SK-N-SH treated with all-trans-retinoic acid at 6 μM for 48 hours (cell line): Measurements from ENCODE around the gene CDH4.

ENCODE experiments used
- ATAC-seq: fragments of 200-7000 bp; cut with Tn5 transposase; 3 replicates; pipeline ENCODE4 v1.9.1; 2020; ENCODE audit warnings: mild to moderate bottlenecking, moderate library complexity
- ARNTL ChIP-seq: fragments of 450-650 bp; formaldehyde crosslinking; IDR thresholded peaks from 2 replicates; pipeline ENCODE4 v1.5.0; 2020; ENCODE audit warnings: low read depth, mild to moderate bottlenecking, moderate library complexity, borderline replicate concordance
- BACH2 ChIP-seq: fragments of 250-450 bp; sonication (Bioruptor Pico); IDR thresholded peaks from 2 replicates; pipeline ENCODE4 v1.9.0; 2021; ENCODE audit warnings: mild to moderate bottlenecking, borderline replicate concordance
- CREB5 ChIP-seq: fragments of 250-450 bp; sonication (Bioruptor Pico); IDR thresholded peaks from 2 replicates; pipeline ENCODE4 v1.5.1; 2020; ENCODE audit warnings: low read depth, mild to moderate bottlenecking, moderate library complexity
- CSDC2 ChIP-seq: fragments of 250-450 bp; sonication (Bioruptor Pico); IDR thresholded peaks from 2 replicates; pipeline ENCODE4 v1.5.0; 2020; ENCODE audit warnings: mild to moderate bottlenecking, moderate library complexity
- CSRNP3 ChIP-seq: fragments of 250-450 bp; sonication (Bioruptor Pico); IDR thresholded peaks from 2 replicates; pipeline ENCODE4 v1.5.1; 2021; ENCODE audit warnings: mild to moderate bottlenecking, moderate library complexity
- ESRRG ChIP-seq: fragments of 250-450 bp; sonication (Bioruptor Pico); IDR thresholded peaks from 2 replicates; pipeline ENCODE4 v1.6.1; 2021; ENCODE audit warnings: mild to moderate bottlenecking
- GLIS3 ChIP-seq: fragments of 250-450 bp; sonication (Bioruptor Pico); IDR thresholded peaks from 2 replicates; pipeline ENCODE4 v1.5.0; 2020; ENCODE audit warnings: mild to moderate bottlenecking, moderate library complexity
- ISL1 ChIP-seq: fragments of 250-450 bp; sonication (Bioruptor Pico); IDR thresholded peaks from 2 replicates; pipeline ENCODE4 v2.1.2; 2022; ENCODE audit warnings: mild to moderate bottlenecking, moderate library complexity
- OSR1 ChIP-seq: fragments of 250-450 bp; sonication (Bioruptor Pico); IDR thresholded peaks from 2 replicates; pipeline ENCODE4 v1.8.0; 2022; ENCODE audit warnings: moderate library complexity, mild to moderate bottlenecking, inconsistent platforms
- PPARA ChIP-seq: fragments of 250-450 bp; sonication (Bioruptor Pico); IDR thresholded peaks from 2 replicates; pipeline ENCODE4 v1.5.0; 2020; ENCODE audit warnings: mild to moderate bottlenecking, borderline replicate concordance
- RARB ChIP-seq: fragments of 250-450 bp; sonication (Bioruptor Pico); IDR thresholded peaks from 2 replicates; pipeline ENCODE4 v1.8.0; 2021; ENCODE audit warnings: mild to moderate bottlenecking, moderate library complexity
- SNAI2 ChIP-seq: fragments of 250-450 bp; sonication (Bioruptor Pico); IDR thresholded peaks from 2 replicates; pipeline ENCODE4 v1.5.0; 2020; ENCODE audit warnings: mild to moderate bottlenecking, moderate library complexity
- TCF4 ChIP-seq: fragments of 250-450 bp; sonication (Bioruptor Pico); IDR thresholded peaks from 2 replicates; pipeline ENCODE4 v1.8.0; 2021; ENCODE audit warnings: mild to moderate bottlenecking, moderate library complexity, borderline replicate concordance
- TOX ChIP-seq: fragments of 250-450 bp; sonication (Bioruptor Pico); IDR thresholded peaks from 2 replicates; pipeline ENCODE4 v1.8.0; 2021; ENCODE audit warnings: mild to moderate bottlenecking, moderate library complexity, borderline replicate concordance
- ZC3H10 ChIP-seq: fragments of 250-450 bp; sonication (Bioruptor Pico); IDR thresholded peaks from 2 replicates; pipeline ENCODE4 v1.5.1; 2021; ENCODE audit warnings: mild to moderate bottlenecking, moderate library complexity
- ZFP3 ChIP-seq: fragments of 250-450 bp; sonication (Bioruptor Pico); IDR thresholded peaks from 2 replicates; pipeline ENCODE4 v1.5.0; 2020; ENCODE audit warnings: mild to moderate bottlenecking, moderate library complexity
- ZFP30 ChIP-seq: fragments of 450-650 bp; formaldehyde crosslinking; IDR thresholded peaks from 2 replicates; pipeline ENCODE4 v1.5.0; 2022; ENCODE audit warnings: mild to moderate bottlenecking, moderate library complexity
- ZNF565 ChIP-seq: fragments of 450-650 bp; formaldehyde crosslinking; conservative IDR thresholded peaks from 2 replicates; pipeline ENCODE4 v1.5.0; 2020; ENCODE audit warnings: low read depth, mild to moderate bottlenecking, moderate library complexity
- ZNF70 ChIP-seq: fragments of 450-650 bp; formaldehyde crosslinking; IDR thresholded peaks from 2 replicates; pipeline ENCODE4 v1.5.0; 2020; ENCODE audit warnings: mild to moderate bottlenecking, moderate library complexity
- ZNF8 ChIP-seq: fragments of 450-650 bp; formaldehyde crosslinking; IDR thresholded peaks from 2 replicates; pipeline ENCODE4 v1.5.0; 2020; ENCODE audit warnings: mild to moderate bottlenecking, moderate library complexity
- TF ChIP-seq, protein P1 (sequence below): fragments of 250-450 bp; sonication (Bioruptor Pico); IDR thresholded peaks from 2 replicates; pipeline ENCODE4 v1.8.0; 2021; ENCODE audit warnings: low read depth, mild to moderate bottlenecking, moderate library complexity, borderline replicate concordance
- TF ChIP-seq, protein P2 (sequence below): fragments of 250-450 bp; sonication (Bioruptor Pico); IDR thresholded peaks from 2 replicates; pipeline ENCODE4 v1.5.0; 2020; ENCODE audit warnings: mild to moderate bottlenecking, moderate library complexity

CDH4 gene

DNA sequence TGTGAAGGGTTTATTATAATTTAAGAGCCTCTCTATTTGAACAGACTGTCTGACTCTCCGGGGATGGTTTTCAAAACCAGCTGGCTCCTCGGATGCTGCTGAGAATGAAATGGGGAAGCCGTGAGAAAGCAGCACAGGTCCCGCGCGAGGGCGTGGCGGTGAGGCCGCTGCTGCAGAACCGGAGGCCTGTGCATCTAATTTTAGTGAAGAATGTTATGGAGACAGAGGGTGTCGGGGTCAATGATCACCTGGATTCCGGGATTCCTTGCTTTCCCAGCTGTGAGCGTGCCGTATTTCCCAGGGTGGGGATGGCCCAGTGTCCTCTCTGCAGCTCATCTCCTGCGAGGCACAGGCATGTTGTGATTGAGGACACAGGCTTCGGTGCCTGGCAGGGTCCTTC lies 348.0 kb downstream of the CDH4 start:
- TF ChIP-seq ESRRG (CRISPR knock-in tag) = no peak
- ATAC-seq = no peak

DNA sequence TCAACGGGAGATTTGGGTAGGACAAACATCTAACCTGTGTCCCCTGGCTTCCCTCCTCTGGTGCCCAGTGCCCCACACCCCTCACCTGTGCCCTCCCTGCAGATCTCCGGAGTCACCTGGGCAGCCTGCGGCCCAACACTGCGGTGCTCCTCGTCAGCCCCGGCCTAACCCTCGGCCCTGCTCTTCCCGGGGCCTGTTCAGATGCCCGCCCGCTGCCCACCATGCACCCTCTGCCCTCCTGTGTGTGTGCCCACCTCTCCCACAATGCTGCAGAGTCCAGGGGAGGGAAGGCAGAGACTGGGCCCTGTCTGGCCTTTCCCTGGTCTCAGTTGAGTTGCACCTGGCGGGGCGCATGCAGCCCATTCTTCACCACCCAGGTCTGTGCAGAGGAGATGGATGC lies 349.3 kb downstream of the CDH4 start:
- TF ChIP-seq ZFP3 (CRISPR knock-in tag) (no peak), CSRNP3 (CRISPR knock-in tag) (no peak), ZNF565 (CRISPR knock-in tag) (no peak), ESRRG (CRISPR knock-in tag) (no peak), ZC3H10 (CRISPR knock-in tag) (no peak), ISL1 (no peak), SNAI2 (no peak), ZFP30 (CRISPR knock-in tag) (no peak), OSR1 (CRISPR knock-in tag) (no peak), BACH2 (CRISPR knock-in tag) (no peak), CSDC2 (CRISPR knock-in tag) (no peak), TCF4 (CRISPR knock-in tag) (no peak), PPARA (CRISPR knock-in tag) (no peak), GLIS3 (no peak), CREB5 (no peak), ZNF8 (CRISPR knock-in tag) (no peak), ZNF70 (no peak)
- TF ChIP-seq, protein P1, sequence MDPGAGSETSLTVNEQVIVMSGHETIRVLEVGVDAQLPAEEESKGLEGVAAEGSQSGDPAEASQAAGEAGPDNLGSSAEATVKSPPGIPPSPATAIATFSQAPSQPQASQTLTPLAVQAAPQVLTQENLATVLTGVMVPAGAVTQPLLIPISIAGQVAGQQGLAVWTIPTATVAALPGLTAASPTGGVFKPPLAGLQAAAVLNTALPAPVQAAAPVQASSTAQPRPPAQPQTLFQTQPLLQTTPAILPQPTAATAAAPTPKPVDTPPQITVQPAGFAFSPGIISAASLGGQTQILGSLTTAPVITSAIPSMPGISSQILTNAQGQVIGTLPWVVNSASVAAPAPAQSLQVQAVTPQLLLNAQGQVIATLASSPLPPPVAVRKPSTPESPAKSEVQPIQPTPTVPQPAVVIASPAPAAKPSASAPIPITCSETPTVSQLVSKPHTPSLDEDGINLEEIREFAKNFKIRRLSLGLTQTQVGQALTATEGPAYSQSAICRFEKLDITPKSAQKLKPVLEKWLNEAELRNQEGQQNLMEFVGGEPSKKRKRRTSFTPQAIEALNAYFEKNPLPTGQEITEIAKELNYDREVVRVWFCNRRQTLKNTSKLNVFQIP (CRISPR knock-in tag) = no peak
- TF ChIP-seq, protein P2, sequence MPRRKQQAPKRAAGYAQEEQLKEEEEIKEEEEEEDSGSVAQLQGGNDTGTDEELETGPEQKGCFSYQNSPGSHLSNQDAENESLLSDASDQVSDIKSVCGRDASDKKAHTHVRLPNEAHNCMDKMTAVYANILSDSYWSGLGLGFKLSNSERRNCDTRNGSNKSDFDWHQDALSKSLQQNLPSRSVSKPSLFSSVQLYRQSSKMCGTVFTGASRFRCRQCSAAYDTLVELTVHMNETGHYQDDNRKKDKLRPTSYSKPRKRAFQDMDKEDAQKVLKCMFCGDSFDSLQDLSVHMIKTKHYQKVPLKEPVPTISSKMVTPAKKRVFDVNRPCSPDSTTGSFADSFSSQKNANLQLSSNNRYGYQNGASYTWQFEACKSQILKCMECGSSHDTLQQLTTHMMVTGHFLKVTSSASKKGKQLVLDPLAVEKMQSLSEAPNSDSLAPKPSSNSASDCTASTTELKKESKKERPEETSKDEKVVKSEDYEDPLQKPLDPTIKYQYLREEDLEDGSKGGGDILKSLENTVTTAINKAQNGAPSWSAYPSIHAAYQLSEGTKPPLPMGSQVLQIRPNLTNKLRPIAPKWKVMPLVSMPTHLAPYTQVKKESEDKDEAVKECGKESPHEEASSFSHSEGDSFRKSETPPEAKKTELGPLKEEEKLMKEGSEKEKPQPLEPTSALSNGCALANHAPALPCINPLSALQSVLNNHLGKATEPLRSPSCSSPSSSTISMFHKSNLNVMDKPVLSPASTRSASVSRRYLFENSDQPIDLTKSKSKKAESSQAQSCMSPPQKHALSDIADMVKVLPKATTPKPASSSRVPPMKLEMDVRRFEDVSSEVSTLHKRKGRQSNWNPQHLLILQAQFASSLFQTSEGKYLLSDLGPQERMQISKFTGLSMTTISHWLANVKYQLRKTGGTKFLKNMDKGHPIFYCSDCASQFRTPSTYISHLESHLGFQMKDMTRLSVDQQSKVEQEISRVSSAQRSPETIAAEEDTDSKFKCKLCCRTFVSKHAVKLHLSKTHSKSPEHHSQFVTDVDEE (CRISPR knock-in tag) = no peak
- ATAC-seq = no peak

DNA sequence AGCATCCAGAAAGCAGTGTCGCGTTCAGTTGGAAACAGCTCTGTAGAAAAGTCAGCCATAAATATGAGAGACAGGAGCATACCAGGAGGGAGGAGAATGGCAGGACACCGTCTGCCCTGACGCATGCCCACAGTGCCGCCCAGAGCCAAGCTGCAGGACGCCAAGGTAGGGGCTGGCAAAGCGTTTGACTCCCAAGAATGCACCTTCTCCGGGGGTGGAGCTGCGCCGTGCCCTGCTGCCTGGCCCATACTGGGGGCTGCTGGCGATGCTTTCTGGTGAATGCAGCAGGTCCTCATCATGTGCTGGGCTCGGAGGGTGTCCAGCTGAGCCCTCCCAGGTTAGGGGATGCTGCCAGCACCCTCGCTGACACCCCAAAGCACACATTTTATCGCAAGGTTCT lies 349.8 kb downstream of the CDH4 start:
- ATAC-seq = no peak
- no peak for TF ChIP-seq ZFP3 (CRISPR knock-in tag)
- TF ChIP-seq, protein P1 (CRISPR knock-in tag) = no peak
- TF ChIP-seq ISL1 = no peak
- no peak for TF ChIP-seq ARNTL
- TF ChIP-seq TCF4 (CRISPR knock-in tag) = no peak
- TF ChIP-seq TOX (CRISPR knock-in tag) = no peak
- TF ChIP-seq SNAI2 = no peak
- TF ChIP-seq PPARA (CRISPR knock-in tag) = no peak
- no peak for TF ChIP-seq OSR1 (CRISPR knock-in tag)
- TF ChIP-seq ZC3H10 (CRISPR knock-in tag) = no peak
- TF ChIP-seq RARB (CRISPR knock-in tag) = no peak
- no peak for TF ChIP-seq ZNF8 (CRISPR knock-in tag)
